WTC11 (cell line): ENCODE data around the gene ITGA3. TPM values are rescaled to one million over a fixed set of nuclear protein-coding genes. Genes with fewer than 3 reads are reported as not detected.

Experiments
- ATAC-seq: fragments of 200-7000 bp; cut with Tn5 transposase; 2 replicates; pipeline ENCODE4 v1.10.0; 2021; ENCODE audit warnings: mild to moderate bottlenecking, moderate library complexity
- CTCF ChIA-PET: fragments of 300-600 bp; sonication (Branson Sonifier 250); formaldehyde crosslinking; loops from one replicate; lab custom pipeline; 2021; ENCODE audit warnings: antibody characterized with exemption; lab: Charles Lee
- POLR2A ChIA-PET: fragments of 350-600 bp; sonication (Branson Sonifier 250); formaldehyde crosslinking; loops from one replicate; lab custom pipeline; 2021; ENCODE audit warnings: antibody characterized with exemption; lab: Charles Lee
- DNase-seq: peaks from one replicate; pipeline ENCODE4 v3.0.0; 2021; ENCODE audit warnings: low spot score
- H3K27ac Mint-ChIP-seq: 2 replicates; pipeline ENCODE4 v1.8.0; 2021; ENCODE audit warnings: mixed read lengths
- H3K27me3 Mint-ChIP-seq: 2 replicates; pipeline ENCODE4 v1.8.0; 2021; ENCODE audit warnings: low read depth, mild to moderate bottlenecking, moderate library complexity, mixed read lengths
- H3K36me3 Mint-ChIP-seq: 2 replicates; pipeline ENCODE4 v1.8.0; 2021; ENCODE audit warnings: mixed read lengths
- H3K4me1 Mint-ChIP-seq: 2 replicates; pipeline ENCODE4 v1.8.0; 2022; ENCODE audit warnings: mixed read lengths
- H3K4me3 Mint-ChIP-seq: 2 replicates; pipeline ENCODE4 v1.8.0; 2021; ENCODE audit warnings: mild to moderate bottlenecking, moderate library complexity, mixed read lengths
- H3K9me3 Mint-ChIP-seq: 2 replicates; pipeline ENCODE4 v1.8.0; 2021; ENCODE audit warnings: mixed read lengths
- CREM ChIP-seq: sonication (generic); formaldehyde crosslinking; IDR thresholded peaks from 2 replicates; pipeline ENCODE4 v1.8.1; 2022; ENCODE audit warnings: mild to moderate bottlenecking, missing genetic modification reagents, moderate library complexity
- ESRRA ChIP-seq: sonication (generic); formaldehyde crosslinking; IDR thresholded peaks from 2 replicates; pipeline ENCODE4 v1.8.1; 2022; ENCODE audit warnings: mild to moderate bottlenecking, missing genetic modification reagents, borderline replicate concordance
- FOXJ3 ChIP-seq: sonication (generic); formaldehyde crosslinking; IDR thresholded peaks from 2 replicates; pipeline ENCODE4 v1.9.0; 2021; ENCODE audit warnings: missing genetic modification reagents, mild to moderate bottlenecking, borderline replicate concordance
- FOXP1 ChIP-seq: sonication (generic); formaldehyde crosslinking; IDR thresholded peaks from 2 replicates; pipeline ENCODE4 v1.8.0; 2022; ENCODE audit warnings: missing genetic modification reagents, mild to moderate bottlenecking, moderate library complexity, borderline replicate concordance
- GTF2I ChIP-seq: fragments of 250-450 bp; sonication (Bioruptor Pico); conservative IDR thresholded peaks from 2 replicates; pipeline ENCODE4 v1.4.0; 2021; ENCODE audit warnings: mild to moderate bottlenecking
- MYBL2 ChIP-seq: sonication (generic); formaldehyde crosslinking; IDR thresholded peaks from 2 replicates; pipeline ENCODE4 v1.8.1; 2023; ENCODE audit warnings: mild to moderate bottlenecking, moderate library complexity, missing genetic modification reagents
- OVOL2 ChIP-seq: fragments of 250-450 bp; sonication (Bioruptor Pico); IDR thresholded peaks from 2 replicates; pipeline ENCODE4 v1.9.0; 2021; ENCODE audit warnings: mild to moderate bottlenecking, borderline replicate concordance
- RELA ChIP-seq: sonication (generic); formaldehyde crosslinking; IDR thresholded peaks from 2 replicates; pipeline ENCODE4 v1.8.1; 2022; ENCODE audit warnings: missing genetic modification reagents, mild to moderate bottlenecking, borderline replicate concordance
- ZNF416 ChIP-seq: fragments of 250-450 bp; sonication (Bioruptor Pico); IDR thresholded peaks from 2 replicates; pipeline ENCODE4 v1.9.0; 2021; ENCODE audit warnings: mild to moderate bottlenecking, inconsistent platforms
- ZNF423 ChIP-seq: fragments of 250-450 bp; sonication (Bioruptor Pico); IDR thresholded peaks from 2 replicates; pipeline ENCODE4 v2.1.2; 2022; ENCODE audit warnings: mild to moderate bottlenecking, moderate library complexity
- ZNF671 ChIP-seq: fragments of 250-450 bp; sonication (Bioruptor Pico); IDR thresholded peaks from 2 replicates; pipeline ENCODE4 v1.8.0; 2021; ENCODE audit warnings: mild to moderate bottlenecking
- total RNA-seq: library from RNA; stranded (reverse); gene quantifications from 3 replicates; pipeline ENCODE4 v1.2.3, GENCODE V29; 2021
- TF ChIP-seq, protein P1 (sequence below): fragments of 250-450 bp; sonication (Bioruptor Pico); IDR thresholded peaks from 2 replicates; pipeline ENCODE4 v1.8.0; 2021; ENCODE audit warnings: mild to moderate bottlenecking
- TF ChIP-seq, protein P2 (sequence below): sonication (generic); formaldehyde crosslinking; IDR thresholded peaks from 2 replicates; pipeline ENCODE4 v1.8.1; 2022; ENCODE audit warnings: mild to moderate bottlenecking, missing genetic modification reagents, moderate library complexity, borderline replicate concordance
- TF ChIP-seq, protein P3 (sequence below): fragments of 250-450 bp; sonication (Bioruptor Pico); IDR thresholded peaks from 2 replicates; pipeline ENCODE4 v2.1.2; 2022; ENCODE audit warnings: mild to moderate bottlenecking, moderate library complexity
- TF ChIP-seq, protein P4 (sequence below): sonication (generic); formaldehyde crosslinking; IDR thresholded peaks from 2 replicates; pipeline ENCODE4 v1.8.1; 2023; ENCODE audit warnings: mild to moderate bottlenecking, missing genetic modification reagents
- TF ChIP-seq, protein P5 (sequence below): sonication (generic); formaldehyde crosslinking; IDR thresholded peaks from 2 replicates; pipeline ENCODE4 v1.8.0; 2022; ENCODE audit warnings: mild to moderate bottlenecking, missing genetic modification reagents
- TF ChIP-seq, protein P6 (sequence below): sonication (generic); formaldehyde crosslinking; IDR thresholded peaks from 2 replicates; pipeline ENCODE4 v1.8.1; 2023; ENCODE audit warnings: mild to moderate bottlenecking, missing genetic modification reagents, borderline replicate concordance

ITGA3 gene
- total RNA-seq, 1 experiment from 2014 or later: 35.3 TPM

DNA sequence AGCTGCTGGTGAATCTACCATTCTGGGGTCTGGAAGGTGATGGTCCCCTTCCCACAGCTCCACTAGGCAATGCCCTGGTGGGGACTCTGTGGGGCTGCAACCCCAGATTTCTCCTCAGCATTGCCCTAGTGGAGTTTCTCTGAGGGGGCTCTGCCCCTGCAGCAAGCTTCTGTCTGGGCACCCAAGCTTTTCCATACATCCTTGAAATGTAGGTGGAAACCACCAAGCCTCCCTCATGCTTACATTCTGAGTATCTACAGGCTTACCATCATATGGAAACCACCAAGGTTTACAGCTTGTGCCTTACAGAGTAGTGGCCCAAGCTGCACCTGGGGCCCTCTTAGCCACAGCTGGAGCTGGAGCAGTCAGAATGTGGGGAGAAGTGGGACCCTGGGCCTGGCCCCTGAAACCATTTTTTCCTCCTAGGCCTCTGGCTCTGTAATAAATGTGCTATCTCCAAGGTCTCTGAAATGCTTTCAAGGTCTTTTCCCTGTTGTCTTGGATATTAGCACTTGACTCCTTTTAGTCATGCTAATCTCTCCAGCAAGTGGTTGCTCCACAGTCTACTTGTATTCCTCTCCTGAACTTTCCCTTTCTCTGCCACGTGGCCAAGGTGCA is 41.3 kb upstream of the ITGA3 start:
- peaks cover 46% of the 10 kb centered on the region for H3K27me3 Mint-ChIP-seq
- no peak overlapping the region for H3K4me3 Mint-ChIP-seq

DNA sequence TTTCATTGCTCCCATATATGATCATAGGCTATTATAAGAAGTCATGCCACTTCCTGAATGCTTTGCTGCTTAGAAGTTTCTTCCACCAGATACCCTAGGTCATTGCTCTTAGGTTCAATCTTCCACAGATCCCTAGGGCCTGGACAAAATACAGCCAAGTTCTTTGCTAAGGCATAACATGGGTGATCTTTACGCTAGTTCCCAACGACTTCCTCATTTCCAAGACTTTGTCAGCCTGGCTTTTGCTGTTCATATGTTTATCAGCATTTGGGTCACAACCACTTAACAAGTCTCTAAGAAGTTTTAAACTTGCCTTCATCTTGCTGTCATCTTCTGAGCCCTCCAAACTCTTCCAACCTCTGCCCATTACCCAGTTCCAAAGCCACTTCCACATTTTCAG is 40.8 kb upstream of the ITGA3 start:
- CTCF ChIA-PET: interaction anchor here (1.2 kb wide), 1 partner anchor 79 kb away, joined by 4 read pairs; no protein-coding TSS in a partner anchor
- H3K36me3 Mint-ChIP-seq: peaks cover 9% of the 10 kb centered on the region
- TF ChIP-seq FOXJ3 (no peak), ZNF416 (CRISPR knock-in tag) (no peak), OVOL2 (no peak), GTF2I (no peak), ZNF423 (CRISPR knock-in tag) (no peak), ESRRA (CRISPR knock-in tag) (no peak), FOXP1 (CRISPR knock-in tag) (no peak), MYBL2 (CRISPR knock-in tag) (no peak), CREM (CRISPR knock-in tag) (no peak), ZNF671 (CRISPR knock-in tag) (no peak)
- TF ChIP-seq, protein P1, sequence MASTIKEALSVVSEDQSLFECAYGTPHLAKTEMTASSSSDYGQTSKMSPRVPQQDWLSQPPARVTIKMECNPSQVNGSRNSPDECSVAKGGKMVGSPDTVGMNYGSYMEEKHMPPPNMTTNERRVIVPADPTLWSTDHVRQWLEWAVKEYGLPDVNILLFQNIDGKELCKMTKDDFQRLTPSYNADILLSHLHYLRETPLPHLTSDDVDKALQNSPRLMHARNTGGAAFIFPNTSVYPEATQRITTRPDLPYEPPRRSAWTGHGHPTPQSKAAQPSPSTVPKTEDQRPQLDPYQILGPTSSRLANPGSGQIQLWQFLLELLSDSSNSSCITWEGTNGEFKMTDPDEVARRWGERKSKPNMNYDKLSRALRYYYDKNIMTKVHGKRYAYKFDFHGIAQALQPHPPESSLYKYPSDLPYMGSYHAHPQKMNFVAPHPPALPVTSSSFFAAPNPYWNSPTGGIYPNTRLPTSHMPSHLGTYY: no peak
- TF ChIP-seq, protein P2, sequence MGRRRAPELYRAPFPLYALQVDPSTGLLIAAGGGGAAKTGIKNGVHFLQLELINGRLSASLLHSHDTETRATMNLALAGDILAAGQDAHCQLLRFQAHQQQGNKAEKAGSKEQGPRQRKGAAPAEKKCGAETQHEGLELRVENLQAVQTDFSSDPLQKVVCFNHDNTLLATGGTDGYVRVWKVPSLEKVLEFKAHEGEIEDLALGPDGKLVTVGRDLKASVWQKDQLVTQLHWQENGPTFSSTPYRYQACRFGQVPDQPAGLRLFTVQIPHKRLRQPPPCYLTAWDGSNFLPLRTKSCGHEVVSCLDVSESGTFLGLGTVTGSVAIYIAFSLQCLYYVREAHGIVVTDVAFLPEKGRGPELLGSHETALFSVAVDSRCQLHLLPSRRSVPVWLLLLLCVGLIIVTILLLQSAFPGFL (CRISPR knock-in tag): no peak
- TF ChIP-seq, protein P3, sequence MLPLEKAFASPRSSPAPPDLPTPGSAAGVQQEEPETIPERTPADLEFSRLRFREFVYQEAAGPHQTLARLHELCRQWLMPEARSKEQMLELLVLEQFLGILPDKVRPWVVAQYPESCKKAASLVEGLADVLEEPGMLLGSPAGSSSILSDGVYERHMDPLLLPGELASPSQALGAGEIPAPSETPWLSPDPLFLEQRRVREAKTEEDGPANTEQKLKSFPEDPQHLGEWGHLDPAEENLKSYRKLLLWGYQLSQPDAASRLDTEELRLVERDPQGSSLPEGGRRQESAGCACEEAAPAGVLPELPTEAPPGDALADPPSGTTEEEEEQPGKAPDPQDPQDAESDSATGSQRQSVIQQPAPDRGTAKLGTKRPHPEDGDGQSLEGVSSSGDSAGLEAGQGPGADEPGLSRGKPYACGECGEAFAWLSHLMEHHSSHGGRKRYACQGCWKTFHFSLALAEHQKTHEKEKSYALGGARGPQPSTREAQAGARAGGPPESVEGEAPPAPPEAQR (CRISPR knock-in tag): no peak

More for the DNA sequence above, 41.3 kb upstream of the ITGA3 start:
- POLR2A ChIA-PET: no interaction called here
- DNase-seq: no peak
- peaks cover 36% of the 10 kb centered on the region for H3K9me3 Mint-ChIP-seq
- TF ChIP-seq ZNF423 (CRISPR knock-in tag) (no peak), MYBL2 (CRISPR knock-in tag) (no peak), RELA (CRISPR knock-in tag) (no peak)
- TF ChIP-seq, protein P4, sequence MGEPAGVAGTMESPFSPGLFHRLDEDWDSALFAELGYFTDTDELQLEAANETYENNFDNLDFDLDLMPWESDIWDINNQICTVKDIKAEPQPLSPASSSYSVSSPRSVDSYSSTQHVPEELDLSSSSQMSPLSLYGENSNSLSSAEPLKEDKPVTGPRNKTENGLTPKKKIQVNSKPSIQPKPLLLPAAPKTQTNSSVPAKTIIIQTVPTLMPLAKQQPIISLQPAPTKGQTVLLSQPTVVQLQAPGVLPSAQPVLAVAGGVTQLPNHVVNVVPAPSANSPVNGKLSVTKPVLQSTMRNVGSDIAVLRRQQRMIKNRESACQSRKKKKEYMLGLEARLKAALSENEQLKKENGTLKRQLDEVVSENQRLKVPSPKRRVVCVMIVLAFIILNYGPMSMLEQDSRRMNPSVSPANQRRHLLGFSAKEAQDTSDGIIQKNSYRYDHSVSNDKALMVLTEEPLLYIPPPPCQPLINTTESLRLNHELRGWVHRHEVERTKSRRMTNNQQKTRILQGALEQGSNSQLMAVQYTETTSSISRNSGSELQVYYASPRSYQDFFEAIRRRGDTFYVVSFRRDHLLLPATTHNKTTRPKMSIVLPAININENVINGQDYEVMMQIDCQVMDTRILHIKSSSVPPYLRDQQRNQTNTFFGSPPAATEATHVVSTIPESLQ (CRISPR knock-in tag): no peak
- TF ChIP-seq, protein P2 (CRISPR knock-in tag): no peak
- TF ChIP-seq, protein P5, sequence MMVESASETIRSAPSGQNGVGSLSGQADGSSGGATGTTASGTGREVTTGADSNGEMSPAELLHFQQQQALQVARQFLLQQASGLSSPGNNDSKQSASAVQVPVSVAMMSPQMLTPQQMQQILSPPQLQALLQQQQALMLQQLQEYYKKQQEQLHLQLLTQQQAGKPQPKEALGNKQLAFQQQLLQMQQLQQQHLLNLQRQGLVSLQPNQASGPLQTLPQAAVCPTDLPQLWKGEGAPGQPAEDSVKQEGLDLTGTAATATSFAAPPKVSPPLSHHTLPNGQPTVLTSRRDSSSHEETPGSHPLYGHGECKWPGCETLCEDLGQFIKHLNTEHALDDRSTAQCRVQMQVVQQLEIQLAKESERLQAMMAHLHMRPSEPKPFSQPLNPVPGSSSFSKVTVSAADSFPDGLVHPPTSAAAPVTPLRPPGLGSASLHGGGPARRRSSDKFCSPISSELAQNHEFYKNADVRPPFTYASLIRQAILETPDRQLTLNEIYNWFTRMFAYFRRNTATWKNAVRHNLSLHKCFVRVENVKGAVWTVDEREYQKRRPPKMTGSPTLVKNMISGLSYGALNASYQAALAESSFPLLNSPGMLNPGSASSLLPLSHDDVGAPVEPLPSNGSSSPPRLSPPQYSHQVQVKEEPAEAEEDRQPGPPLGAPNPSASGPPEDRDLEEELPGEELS: no peak
- TF ChIP-seq, protein P6, sequence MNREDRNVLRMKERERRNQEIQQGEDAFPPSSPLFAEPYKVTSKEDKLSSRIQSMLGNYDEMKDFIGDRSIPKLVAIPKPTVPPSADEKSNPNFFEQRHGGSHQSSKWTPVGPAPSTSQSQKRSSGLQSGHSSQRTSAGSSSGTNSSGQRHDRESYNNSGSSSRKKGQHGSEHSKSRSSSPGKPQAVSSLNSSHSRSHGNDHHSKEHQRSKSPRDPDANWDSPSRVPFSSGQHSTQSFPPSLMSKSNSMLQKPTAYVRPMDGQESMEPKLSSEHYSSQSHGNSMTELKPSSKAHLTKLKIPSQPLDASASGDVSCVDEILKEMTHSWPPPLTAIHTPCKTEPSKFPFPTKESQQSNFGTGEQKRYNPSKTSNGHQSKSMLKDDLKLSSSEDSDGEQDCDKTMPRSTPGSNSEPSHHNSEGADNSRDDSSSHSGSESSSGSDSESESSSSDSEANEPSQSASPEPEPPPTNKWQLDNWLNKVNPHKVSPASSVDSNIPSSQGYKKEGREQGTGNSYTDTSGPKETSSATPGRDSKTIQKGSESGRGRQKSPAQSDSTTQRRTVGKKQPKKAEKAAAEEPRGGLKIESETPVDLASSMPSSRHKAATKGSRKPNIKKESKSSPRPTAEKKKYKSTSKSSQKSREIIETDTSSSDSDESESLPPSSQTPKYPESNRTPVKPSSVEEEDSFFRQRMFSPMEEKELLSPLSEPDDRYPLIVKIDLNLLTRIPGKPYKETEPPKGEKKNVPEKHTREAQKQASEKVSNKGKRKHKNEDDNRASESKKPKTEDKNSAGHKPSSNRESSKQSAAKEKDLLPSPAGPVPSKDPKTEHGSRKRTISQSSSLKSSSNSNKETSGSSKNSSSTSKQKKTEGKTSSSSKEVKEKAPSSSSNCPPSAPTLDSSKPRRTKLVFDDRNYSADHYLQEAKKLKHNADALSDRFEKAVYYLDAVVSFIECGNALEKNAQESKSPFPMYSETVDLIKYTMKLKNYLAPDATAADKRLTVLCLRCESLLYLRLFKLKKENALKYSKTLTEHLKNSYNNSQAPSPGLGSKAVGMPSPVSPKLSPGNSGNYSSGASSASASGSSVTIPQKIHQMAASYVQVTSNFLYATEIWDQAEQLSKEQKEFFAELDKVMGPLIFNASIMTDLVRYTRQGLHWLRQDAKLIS (CRISPR knock-in tag): no peak
- TF ChIP-seq, all 79 proteins: peak for 0
- CTCF ChIA-PET: interaction anchor here (1.2 kb wide), 1 partner anchor 80 kb away, joined by 4 read pairs; no protein-coding TSS in a partner anchor
- Mint-ChIP-seq H3K27ac (no peak overlapping the region), H3K4me1 (no peaks in the 10 kb centered on the region), H3K36me3 (peaks cover 9% of the 10 kb centered on the region)
- no peak for ATAC-seq

More for the DNA sequence above, 40.8 kb upstream of the ITGA3 start:
- POLR2A ChIA-PET: no interaction called here
- ATAC-seq (no peak), DNase-seq (no peak)
- H3K9me3 Mint-ChIP-seq: peaks cover 36% of the 10 kb centered on the region
- no peak overlapping the region for H3K4me3 Mint-ChIP-seq
- H3K27me3 Mint-ChIP-seq: peaks cover 41% of the 10 kb centered on the region
- H3K27ac Mint-ChIP-seq: no peak overlapping the region
- no peaks in the 10 kb centered on the region for H3K4me1 Mint-ChIP-seq
